K562 (cell line): ENCODE data around the gene ZDHHC16. TPM values are rescaled to one million over a fixed set of nuclear protein-coding genes. Genes with fewer than 3 reads are reported as not detected.

Experiments
- CTCFL ChIP-seq: IDR thresholded peaks from 2 replicates; pipeline ENCODE4 v1.6.1; 2011; ENCODE audit warnings: borderline replicate concordance, low read depth, mild to moderate bottlenecking, moderate library complexity, low read length; ENCODE audit not compliant: insufficient read depth, poor library complexity, severe bottlenecking
- PHF21A ChIP-seq: fragments of 450-650 bp; IDR thresholded peaks from 2 replicates; pipeline ENCODE4 v1.6.1; 2017; ENCODE audit warnings: low read depth, borderline replicate concordance
- PREB ChIP-seq: sonication (generic); formaldehyde crosslinking; IDR thresholded peaks from 2 replicates; pipeline ENCODE4 v1.8.1; 2023; ENCODE audit warnings: mild to moderate bottlenecking, missing genetic modification reagents
- RCOR1 ChIP-seq, 2 experiments: IDR thresholded peaks; 2 replicates each; pipeline ENCODE4 v1.6.1; 2012; ENCODE audit warnings: low read depth in 2 of 2, low read length in 2 of 2, borderline replicate concordance in 1 of 2, improper control_type of control experiment in 1 of 2
- REST ChIP-seq, 2 experiments: fragments of 450-650 bp; formaldehyde crosslinking in 1 of 2; IDR thresholded peaks; 2 replicates each; pipeline versions ENCODE4 v1.4.0 to v1.6.1; 2014 to 2020; ENCODE audit warnings: mild to moderate bottlenecking in 2 of 2, borderline replicate concordance in 1 of 2, low read depth in 1 of 2
- SMC3 ChIP-seq: conservative IDR thresholded peaks from 2 replicates; pipeline ENCODE4 v1.6.1; 2011; ENCODE audit warnings: low read depth, low read length, improper control_type of control experiment; ENCODE audit not compliant: insufficient read depth
- TCF15 ChIP-seq: fragments of 250-450 bp; sonication (Bioruptor Pico); IDR thresholded peaks from 2 replicates; pipeline ENCODE4 v1.8.0; 2022; ENCODE audit warnings: moderate library complexity, mild to moderate bottlenecking, inconsistent platforms
- ZFPM2 ChIP-seq: fragments of 250-450 bp; sonication (Bioruptor Pico); IDR thresholded peaks from 2 replicates; pipeline ENCODE4 v1.5.1; 2022; ENCODE audit warnings: mild to moderate bottlenecking
- ZNF146 ChIP-seq: IDR thresholded peaks from one replicate; pipeline ENCODE4 v1.6.1; 2018; ENCODE audit warnings: missing compliant biosample characterization; ENCODE audit not compliant: unreplicated experiment
- ZNF449 ChIP-seq: fragments of 250-450 bp; sonication (Bioruptor Pico); IDR thresholded peaks from 2 replicates; pipeline ENCODE4 v1.8.0; 2022; ENCODE audit warnings: moderate library complexity, mild to moderate bottlenecking, inconsistent platforms
- ZNF644 ChIP-seq: fragments of 200-800 bp; sonication (Bioruptor generic); IDR thresholded peaks from 2 replicates; pipeline ENCODE4 v1.6.1; 2016; ENCODE audit warnings: low read depth, missing genetic modification characterization, missing compliant biosample characterization
- ZNF79 ChIP-seq: fragments of 250-450 bp; sonication (Bioruptor Pico); IDR thresholded peaks from 2 replicates; pipeline ENCODE4 v1.4.0; 2020; ENCODE audit warnings: low read depth, mild to moderate bottlenecking, moderate library complexity
- polyA plus RNA-seq, 8 experiments: library from polyadenylated mRNA; depleted of rRNA in 4 of 8; stranded (reverse) in 5 of 8; unstranded in 3 of 8; fragments of >200 nt; fragmentation: Nextera tagmentation in 2 of 8; fragmentation: Illumina TruSeq in 1 of 8; extraction: Ambion mirVana in 2 of 8; extraction: Trizol in 1 of 8; gene quantifications; 2 replicates each; pipeline versions ENCODE4 v1.2.1 to v1.2.3, GENCODE V29; 2011 to 2014; ENCODE audit warnings: inconsistent platforms in 1 of 8, missing spikeins in 1 of 8
- total RNA-seq, 7 experiments: library from RNA; depleted of rRNA in 6 of 7; stranded (reverse); fragments of >200 nt in 6 of 7; fragmentation: Illumina TruSeq in 2 of 7; extraction: Trizol in 2 of 7; gene quantifications; 2 replicates each; pipeline versions ENCODE4 v1.2.1 to v1.2.3, GENCODE V29; 2011 to 2021; ENCODE audit warnings: low replicate concordance in 1 of 7

ZDHHC16 gene
- total and polyA plus RNA-seq, 9 of the 15 experiments (the other 6 are each of a cell fraction or from before 2014, with no cell fraction given): 12.5 to 33.8 (median 21.3) TPM

GRCh38 chr10:97407211-97407951 lies 38.6 kb upstream of the ZDHHC16 start (continued):
- TF ChIP-seq SMC3 (peak; percentile 23; the same call in 1 of the 2 replicates), CTCFL (peak; percentile 41), TCF15 (no peak), ZNF449 (CRISPR knock-in tag) (no peak), RCOR1 (IDR thresholded peaks at IDR 0.05; ENCODE audit: borderline replicate concordance in 1 of 2, low read depth in 2 of 2, low read length in 2 of 2) (peak in 1 of 2 experiments; percentile 69; a peak in 2 of 4 replicates), ZNF146 (CRISPR knock-in tag) (no peak), PREB (CRISPR knock-in tag) (no peak), PHF21A (peak; percentile 47; the same call in 1 of the 2 replicates), ZNF79 (CRISPR knock-in tag) (no peak), ZFPM2 (CRISPR knock-in tag) (no peak), REST (IDR thresholded peaks at IDR 0.05; ENCODE audit: borderline replicate concordance) (peak; percentile 77), REST (CRISPR knock-in tag; IDR thresholded peaks at IDR 0.05; ENCODE audit: low read depth) (no peak), ZNF644 (no peak)
